ENCODE measurements around the gene DPP10.
"Not testable (repeated sequence)": the region's sequence is repeated elsewhere in the genome, so short reads cannot be mapped to it uniquely, and the experiment has no call there.

Gene DPP10

DNA sequence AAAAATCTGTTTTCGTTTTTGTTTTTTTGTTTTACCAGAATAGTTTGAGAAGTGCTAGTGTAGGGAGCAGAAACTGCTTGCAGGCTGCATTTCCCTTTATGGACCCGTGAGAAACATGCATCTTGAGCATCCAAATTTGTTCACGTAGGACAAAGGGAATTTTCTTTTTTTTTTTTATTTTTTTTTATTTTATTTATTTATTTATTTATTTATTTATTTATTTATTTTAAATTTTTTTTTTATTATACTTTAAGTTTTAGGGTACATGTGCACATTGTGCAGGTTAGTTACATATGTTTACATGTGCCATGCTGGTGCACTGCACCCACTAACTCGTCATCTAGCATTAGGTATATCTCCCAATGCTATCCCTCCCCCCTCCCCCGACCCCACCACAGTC, 305.7 kb downstream of the DPP10 start:
- H3K9me3 Mint-ChIP-seq, H3K4me1 Mint-ChIP-seq, CTCF ChIA-PET, DNase-seq, H3K36me3 Mint-ChIP-seq, H3K4me3 Mint-ChIP-seq, H3K27me3 Mint-ChIP-seq, H3K27ac Mint-ChIP-seq: not testable (repeated sequence)

DNA sequence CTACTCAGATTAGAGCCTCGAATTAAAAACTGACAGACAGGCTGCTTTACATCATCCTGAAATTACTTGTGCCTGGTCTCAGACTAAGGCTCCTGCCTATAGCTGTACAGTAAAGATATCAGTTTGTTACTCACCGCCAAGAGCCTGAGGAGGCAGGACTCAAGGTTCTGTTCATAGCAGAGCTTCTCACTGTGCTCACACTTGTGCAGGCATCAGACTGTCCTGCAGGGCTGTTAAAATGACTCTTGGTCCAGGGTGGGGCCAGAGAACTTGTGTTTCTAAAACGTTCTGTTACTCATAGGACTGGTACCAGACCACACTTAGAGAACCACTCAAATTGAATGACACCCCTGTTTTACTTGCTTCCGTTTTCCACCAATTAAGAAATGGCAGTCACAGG, 310.0 kb downstream of the DPP10 start:
- no peaks in the 10 kb centered on the region for H3K9me3 Mint-ChIP-seq
- DNase-seq, result no peak
- H3K27ac Mint-ChIP-seq, result no peak overlapping the region
- H3K4me1 Mint-ChIP-seq, result no peaks in the 10 kb centered on the region
- no peaks in the 10 kb centered on the region for H3K36me3 Mint-ChIP-seq
- CTCF ChIA-PET, result no interaction called here
- no peaks in the 10 kb centered on the region for H3K27me3 Mint-ChIP-seq
- no peak overlapping the region for H3K4me3 Mint-ChIP-seq

DNA sequence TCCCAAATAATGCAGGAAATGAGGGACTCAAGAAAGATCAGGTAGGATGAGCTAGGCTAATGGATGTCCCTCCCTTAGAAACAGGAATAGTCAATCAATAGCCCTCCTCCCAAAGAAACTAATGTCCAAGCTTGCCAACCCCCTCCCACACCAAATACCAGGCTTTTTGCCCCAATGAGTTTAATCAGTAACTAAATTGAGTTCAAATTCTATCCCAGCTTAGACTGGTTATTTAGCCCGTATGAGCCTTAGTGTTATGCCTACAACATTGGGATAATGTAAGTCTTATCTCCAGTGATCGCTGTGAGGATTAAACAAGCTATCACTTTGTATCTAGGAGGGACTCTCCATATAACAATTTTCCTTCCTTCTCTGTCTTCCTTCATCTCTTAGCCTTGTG, 310.7 kb downstream of the DPP10 start:
- Mint-ChIP-seq H3K27ac (no peak overlapping the region), H3K4me1 (no peaks in the 10 kb centered on the region), H3K27me3 (no peaks in the 10 kb centered on the region), H3K9me3 (no peaks in the 10 kb centered on the region), H3K36me3 (no peaks in the 10 kb centered on the region), H3K4me3 (no peak overlapping the region)
- no peak for DNase-seq
- CTCF ChIA-PET, result no interaction called here

DNA sequence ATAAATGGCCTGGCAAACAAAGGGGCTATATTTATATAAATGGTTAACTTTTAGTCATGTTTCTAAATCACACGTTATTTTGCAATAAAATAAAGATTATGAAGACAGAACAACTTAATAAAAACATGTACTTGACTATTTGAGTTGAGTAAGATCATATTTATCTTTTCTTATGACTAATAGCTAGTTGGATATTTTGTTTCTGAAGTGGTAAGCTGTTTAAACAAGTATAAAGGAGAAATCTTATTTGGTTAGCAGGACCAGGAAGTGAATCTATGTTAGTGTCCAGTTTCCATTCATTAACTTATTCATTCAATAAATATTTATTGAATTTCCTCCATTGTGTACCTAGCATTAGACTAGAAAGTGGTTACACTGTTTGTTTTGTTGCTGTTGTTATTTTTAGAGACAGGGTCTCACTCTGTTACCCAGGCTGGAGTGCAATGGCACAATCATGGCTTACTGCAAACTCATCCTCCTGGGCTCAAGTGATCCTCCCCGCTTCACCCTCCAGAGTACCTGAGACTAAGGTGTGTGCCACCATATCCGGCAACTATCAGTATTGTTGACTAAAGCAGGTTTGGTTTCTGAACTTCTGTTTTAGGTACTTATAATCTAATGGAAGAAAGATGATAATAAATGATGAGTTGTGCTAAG, 312.6 kb downstream of the DPP10 start:
- Mint-ChIP-seq H3K9me3 (no peaks in the 10 kb centered on the region), H3K4me3 (no peak overlapping the region), H3K36me3 (no peaks in the 10 kb centered on the region), H3K4me1 (no peaks in the 10 kb centered on the region), H3K27me3 (no peaks in the 10 kb centered on the region), H3K27ac (no peak overlapping the region)
- no peak for DNase-seq
- CTCF ChIA-PET, result no interaction called here

DNA sequence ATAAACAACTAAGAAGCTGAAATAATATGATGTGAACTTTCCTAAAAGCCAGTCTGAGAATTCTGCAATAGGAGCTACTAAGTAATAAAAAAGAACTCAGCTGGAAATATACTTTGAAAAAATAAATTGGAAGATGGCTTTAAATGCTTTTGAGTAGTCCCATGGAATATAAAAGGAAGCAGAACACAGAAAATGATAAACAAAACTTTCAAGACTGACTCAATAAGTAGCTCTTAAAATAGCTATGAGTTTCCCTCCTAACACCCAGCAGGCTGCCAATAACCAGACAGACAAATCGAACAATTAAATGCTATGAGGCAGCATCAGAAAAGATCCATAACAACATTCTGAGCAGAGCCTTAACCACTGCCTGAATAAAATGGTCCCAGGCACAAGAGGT, 319.9 kb downstream of the DPP10 start:
- Mint-ChIP-seq H3K4me1 (no peaks in the 10 kb centered on the region), H3K9me3 (no peaks in the 10 kb centered on the region), H3K4me3 (no peak overlapping the region), H3K27me3 (no peaks in the 10 kb centered on the region), H3K36me3 (no peaks in the 10 kb centered on the region), H3K27ac (no peak overlapping the region)
- CTCF ChIA-PET, result no interaction called here
- no peak for DNase-seq

DNA sequence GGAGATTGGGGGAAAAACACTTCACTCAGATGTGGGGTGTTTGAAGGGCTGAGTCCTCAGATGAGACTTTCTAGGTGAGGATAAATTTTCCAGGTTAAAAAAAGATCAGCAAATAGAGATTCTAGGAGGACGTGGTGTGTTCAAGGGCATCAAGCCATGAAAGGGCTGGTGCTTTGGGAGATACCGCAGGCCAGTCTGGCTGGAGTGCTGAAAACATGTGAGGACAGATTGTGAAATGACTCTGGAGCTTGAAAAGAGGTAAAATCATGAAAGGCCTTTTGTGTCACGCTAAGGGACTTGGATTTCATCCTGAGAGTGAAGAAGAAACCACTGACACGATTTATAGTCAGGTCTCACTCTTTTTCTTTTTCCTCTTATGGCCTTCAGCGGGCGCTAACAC, 320.5 kb downstream of the DPP10 start:
- Mint-ChIP-seq H3K36me3 (no peaks in the 10 kb centered on the region), H3K27ac (no peak overlapping the region), H3K9me3 (no peaks in the 10 kb centered on the region), H3K27me3 (no peaks in the 10 kb centered on the region), H3K4me3 (no peak overlapping the region), H3K4me1 (no peaks in the 10 kb centered on the region)
- CTCF ChIA-PET, result no interaction called here
- no peak for DNase-seq

DNA sequence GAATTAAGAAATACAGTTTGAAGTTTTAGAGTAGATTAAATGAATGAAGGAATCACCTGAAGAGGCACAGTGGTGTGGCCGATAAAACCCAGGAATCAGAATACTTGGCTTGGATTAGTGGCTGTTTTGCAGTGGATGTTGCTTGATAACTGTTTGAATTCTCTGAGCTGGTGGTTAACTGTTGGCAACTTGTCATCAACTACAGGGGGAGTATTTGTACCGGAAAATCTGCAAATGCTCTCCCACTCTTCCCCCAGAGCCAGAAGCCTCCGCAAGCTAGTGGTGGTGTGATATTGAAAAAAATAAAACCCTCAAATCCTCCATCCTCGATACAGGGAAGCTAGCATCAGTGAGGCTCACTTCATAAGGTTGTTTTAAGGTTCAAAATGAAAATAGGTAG, 326.7 kb downstream of the DPP10 start:
- H3K9me3 Mint-ChIP-seq, result no peaks in the 10 kb centered on the region
- no peak for DNase-seq
- no peaks in the 10 kb centered on the region for H3K27me3 Mint-ChIP-seq
- H3K27ac Mint-ChIP-seq, result no peak overlapping the region
- H3K4me3 Mint-ChIP-seq, result no peak overlapping the region
- H3K36me3 Mint-ChIP-seq, result no peaks in the 10 kb centered on the region
- CTCF ChIA-PET, result no interaction called here
- H3K4me1 Mint-ChIP-seq, result no peaks in the 10 kb centered on the region

DNA sequence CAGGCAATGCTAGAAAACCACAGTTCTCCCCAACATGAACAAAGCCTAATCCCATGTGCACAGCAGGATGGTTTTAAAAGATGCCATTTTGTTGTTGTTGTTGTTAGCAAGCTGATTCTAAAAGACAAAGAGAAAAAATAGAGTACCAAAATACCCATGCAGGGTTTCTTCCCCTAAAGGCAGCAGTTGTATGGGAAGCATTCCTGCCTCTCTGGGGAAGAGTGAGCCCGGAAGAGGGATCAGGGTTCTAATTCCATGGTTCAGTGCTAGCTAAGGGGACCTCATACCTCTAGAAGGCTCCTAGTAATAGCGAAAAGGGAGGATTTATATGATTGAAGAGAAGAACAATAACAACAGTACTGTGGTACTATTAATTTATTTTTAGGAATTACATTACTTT, 327.6 kb downstream of the DPP10 start:
- Mint-ChIP-seq H3K27ac (no peak overlapping the region), H3K36me3 (no peaks in the 10 kb centered on the region), H3K4me3 (no peak overlapping the region), H3K9me3 (no peaks in the 10 kb centered on the region), H3K4me1 (no peaks in the 10 kb centered on the region), H3K27me3 (no peaks in the 10 kb centered on the region)
- no peak for DNase-seq
- CTCF ChIA-PET, result no interaction called here

DNA sequence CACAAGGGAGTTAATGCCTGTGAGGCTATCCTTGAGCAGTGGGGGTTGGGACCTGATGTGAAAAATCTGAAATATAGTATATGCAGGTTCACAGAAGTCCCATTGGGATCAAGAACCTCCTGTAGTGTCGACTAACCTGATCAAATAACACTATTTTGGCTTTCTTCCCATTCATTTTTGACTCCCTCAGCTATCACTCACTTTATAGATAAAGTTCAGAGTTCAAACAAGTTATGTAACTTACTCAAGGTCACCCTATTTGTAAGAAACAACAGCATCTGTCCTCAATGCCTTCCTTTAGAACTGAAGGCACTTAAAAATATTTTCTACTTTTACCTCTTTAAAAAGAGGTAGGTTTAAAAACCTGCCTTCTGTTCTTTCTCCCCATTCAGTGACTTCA, 341.6 kb downstream of the DPP10 start:
- H3K36me3 Mint-ChIP-seq, result no peaks in the 10 kb centered on the region
- H3K9me3 Mint-ChIP-seq, result no peaks in the 10 kb centered on the region
- no peak overlapping the region for H3K4me3 Mint-ChIP-seq
- no peak overlapping the region for H3K27ac Mint-ChIP-seq
- CTCF ChIA-PET, result no interaction called here
- no peaks in the 10 kb centered on the region for H3K4me1 Mint-ChIP-seq
- no peaks in the 10 kb centered on the region for H3K27me3 Mint-ChIP-seq
- no peak for DNase-seq

DNA sequence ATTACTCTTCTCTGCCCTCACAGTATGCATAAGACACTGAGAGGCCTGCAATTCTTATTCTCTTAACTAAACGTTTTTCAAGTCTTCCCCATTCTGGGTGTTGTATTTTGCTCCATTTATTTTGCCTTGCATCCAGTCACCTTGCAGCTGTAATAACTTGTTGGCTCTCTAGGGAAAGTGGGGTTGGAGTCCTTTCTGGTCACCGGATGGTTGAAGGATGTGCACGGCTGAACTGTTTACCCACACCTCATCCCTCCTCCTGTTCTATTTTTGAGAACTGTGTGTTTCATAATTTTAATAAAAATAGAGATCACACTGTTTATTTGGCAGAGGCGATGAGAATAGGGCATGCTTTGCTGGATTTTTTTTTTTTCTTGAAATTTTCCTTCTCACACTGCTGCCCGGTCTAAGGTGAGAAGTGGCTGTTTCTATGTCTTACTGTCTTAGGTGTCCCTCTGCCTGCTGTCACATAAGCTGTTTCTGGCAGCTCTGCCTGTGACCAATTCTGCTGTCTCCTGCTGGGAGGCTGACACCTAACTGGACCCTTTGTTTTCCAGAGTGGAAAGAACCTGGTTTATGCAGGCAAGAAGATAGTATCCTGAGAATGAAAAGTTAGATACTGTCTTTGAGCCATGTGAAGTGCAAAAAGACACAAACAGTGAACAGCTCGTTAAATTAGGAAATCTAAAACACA, 342.6 kb downstream of the DPP10 start:
- Mint-ChIP-seq H3K36me3 (no peaks in the 10 kb centered on the region), H3K4me3 (no peak overlapping the region), H3K4me1 (no peaks in the 10 kb centered on the region), H3K9me3 (no peaks in the 10 kb centered on the region), H3K27ac (no peak overlapping the region), H3K27me3 (no peaks in the 10 kb centered on the region)
- CTCF ChIA-PET, result no interaction called here
- no peak for DNase-seq

DNA sequence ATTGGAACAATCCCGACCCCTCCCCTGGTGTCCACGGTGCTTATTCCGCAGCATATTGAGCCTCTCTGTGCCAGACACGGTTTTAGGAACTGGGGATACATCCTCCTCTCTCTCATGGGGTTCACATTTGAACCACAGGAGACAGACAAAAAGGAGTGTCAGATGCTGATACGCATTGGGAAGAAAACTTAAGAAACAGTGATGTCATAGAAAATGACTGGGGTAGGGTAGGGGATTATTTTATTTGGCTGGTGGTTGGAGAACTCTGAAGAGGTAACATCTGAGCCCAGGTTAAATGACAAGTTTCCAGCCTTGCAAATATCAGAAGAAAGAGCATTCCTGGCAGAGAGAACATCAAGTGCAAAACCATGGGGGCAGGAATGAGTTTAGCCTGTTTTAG, 344.5 kb downstream of the DPP10 start:
- CTCF ChIA-PET, result no interaction called here
- no peaks in the 10 kb centered on the region for H3K27me3 Mint-ChIP-seq
- H3K4me3 Mint-ChIP-seq, result no peak overlapping the region
- no peaks in the 10 kb centered on the region for H3K9me3 Mint-ChIP-seq
- H3K4me1 Mint-ChIP-seq, result no peaks in the 10 kb centered on the region
- no peak for DNase-seq
- no peaks in the 10 kb centered on the region for H3K36me3 Mint-ChIP-seq
- H3K27ac Mint-ChIP-seq, result no peak overlapping the region

DNA sequence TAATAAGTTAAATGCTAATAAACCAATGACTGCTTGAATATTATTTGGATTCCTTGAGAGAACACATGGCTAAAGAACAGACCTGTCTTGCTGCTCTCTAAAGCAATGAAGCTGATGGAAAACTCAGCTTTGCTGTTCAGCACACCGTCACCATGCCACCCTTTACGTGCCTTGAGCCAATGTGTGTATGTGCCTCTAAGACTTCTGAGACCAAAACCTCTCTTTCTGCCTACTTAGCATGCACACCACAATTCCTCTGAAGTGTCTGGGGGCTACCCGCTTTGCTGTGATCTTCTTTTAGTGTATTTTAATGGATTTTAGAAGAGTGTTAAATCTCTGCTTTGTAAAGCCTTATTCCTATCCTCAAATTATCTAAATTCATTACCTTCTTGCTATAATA, 345.0 kb downstream of the DPP10 start:
- CTCF ChIA-PET, result no interaction called here
- H3K9me3 Mint-ChIP-seq, result no peaks in the 10 kb centered on the region
- no peaks in the 10 kb centered on the region for H3K27me3 Mint-ChIP-seq
- H3K4me3 Mint-ChIP-seq, result no peak overlapping the region
- H3K36me3 Mint-ChIP-seq, result no peaks in the 10 kb centered on the region
- no peak overlapping the region for H3K27ac Mint-ChIP-seq
- DNase-seq, result no peak
- H3K4me1 Mint-ChIP-seq, result no peaks in the 10 kb centered on the region

DNA sequence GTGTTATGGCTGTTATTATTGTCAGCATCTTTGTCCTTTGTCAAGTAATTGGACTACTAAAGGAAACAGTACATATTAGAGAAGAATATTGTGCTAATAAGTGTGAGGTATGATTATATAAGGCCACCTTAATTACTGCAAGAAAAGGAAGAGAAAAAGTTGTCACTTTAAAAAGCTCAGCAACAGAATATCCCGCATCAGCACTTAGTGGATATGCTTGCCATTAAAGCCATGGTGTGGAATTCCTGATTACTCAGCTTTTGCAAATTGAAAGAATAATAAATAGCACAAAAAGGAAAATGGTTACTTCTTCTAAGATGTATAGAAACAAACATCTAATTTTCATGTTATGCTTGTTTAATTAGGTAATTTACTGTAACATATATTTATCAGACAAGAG, 347.5 kb downstream of the DPP10 start:
- H3K4me3 Mint-ChIP-seq, result no peak overlapping the region
- H3K27me3 Mint-ChIP-seq, result no peaks in the 10 kb centered on the region
- no peak overlapping the region for H3K27ac Mint-ChIP-seq
- H3K4me1 Mint-ChIP-seq, result no peaks in the 10 kb centered on the region
- H3K9me3 Mint-ChIP-seq, result no peaks in the 10 kb centered on the region
- DNase-seq, result no peak
- H3K36me3 Mint-ChIP-seq, result no peaks in the 10 kb centered on the region
- CTCF ChIA-PET, result no interaction called here

DNA sequence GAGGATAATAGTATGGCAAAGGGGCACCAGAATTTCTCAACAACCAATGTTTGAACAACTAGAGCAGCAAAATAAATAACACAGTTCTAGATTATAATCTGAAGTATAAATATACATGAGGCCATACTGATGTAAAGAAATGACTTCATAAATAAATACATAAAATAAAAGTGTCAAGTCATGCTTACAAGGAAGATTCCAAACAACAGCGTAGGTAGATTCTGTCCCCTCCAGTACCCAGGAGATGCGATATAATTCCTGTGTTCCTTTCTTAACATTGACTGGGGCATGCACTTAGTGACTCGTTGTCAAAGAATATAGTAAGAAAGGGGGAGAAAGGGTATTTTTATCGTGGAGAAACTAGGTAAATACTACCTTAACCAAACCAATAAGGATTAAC, 355.1 kb downstream of the DPP10 start:
- H3K27ac Mint-ChIP-seq, result no peak overlapping the region
- CTCF ChIA-PET, result no interaction called here
- no peak overlapping the region for H3K4me3 Mint-ChIP-seq
- DNase-seq, result no peak
- no peaks in the 10 kb centered on the region for H3K27me3 Mint-ChIP-seq
- H3K4me1 Mint-ChIP-seq, result no peaks in the 10 kb centered on the region
- H3K9me3 Mint-ChIP-seq, result peaks cover 4% of the 10 kb centered on the region
- H3K36me3 Mint-ChIP-seq, result no peaks in the 10 kb centered on the region

DNA sequence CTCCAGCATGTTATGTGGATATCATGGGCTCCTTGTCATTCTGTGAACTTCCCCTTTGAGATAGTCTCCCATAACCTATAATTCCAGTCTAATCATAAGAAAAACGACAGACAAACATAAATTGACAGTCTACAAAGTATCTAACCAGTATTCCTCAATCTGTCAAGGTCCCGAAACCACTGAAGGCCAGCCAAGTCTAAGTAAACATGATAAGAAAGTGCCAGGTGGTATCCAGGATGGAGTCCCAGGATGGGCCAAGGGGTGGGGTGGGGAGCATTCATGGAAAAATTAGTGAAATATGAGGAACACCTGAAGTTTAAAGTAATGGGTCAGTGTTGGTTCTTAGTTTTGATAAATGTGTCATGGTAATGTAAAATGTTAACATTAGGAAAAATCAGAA, 355.5 kb downstream of the DPP10 start:
- no peaks in the 10 kb centered on the region for H3K4me1 Mint-ChIP-seq
- H3K27ac Mint-ChIP-seq, result no peak overlapping the region
- H3K36me3 Mint-ChIP-seq, result no peaks in the 10 kb centered on the region
- no peaks in the 10 kb centered on the region for H3K27me3 Mint-ChIP-seq
- H3K9me3 Mint-ChIP-seq, result peaks cover 4% of the 10 kb centered on the region
- CTCF ChIA-PET, result no interaction called here
- H3K4me3 Mint-ChIP-seq, result no peak overlapping the region
- no peak for DNase-seq

DNA sequence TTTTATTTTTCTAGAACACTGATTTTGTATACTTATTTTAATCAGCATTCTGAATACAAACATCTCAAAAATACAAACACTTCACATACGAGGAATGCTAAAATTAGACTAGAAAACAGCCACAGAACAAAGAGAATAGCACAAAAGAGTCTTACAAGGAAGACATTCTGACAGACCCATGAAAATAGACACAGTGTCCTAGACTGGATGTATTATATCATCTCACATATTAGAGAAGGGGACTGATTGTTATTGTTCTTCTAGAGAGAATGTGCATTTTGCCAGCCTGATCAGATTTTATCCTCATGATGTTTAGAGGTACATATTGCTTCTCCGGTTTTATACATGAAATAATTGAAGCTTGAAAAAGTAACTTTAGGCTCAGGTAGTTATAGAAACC, 357.9 kb downstream of the DPP10 start:
- Mint-ChIP-seq H3K9me3 (peaks cover 4% of the 10 kb centered on the region), H3K4me1 (no peaks in the 10 kb centered on the region), H3K4me3 (no peak overlapping the region), H3K36me3 (no peaks in the 10 kb centered on the region), H3K27ac (no peak overlapping the region), H3K27me3 (no peaks in the 10 kb centered on the region)
- CTCF ChIA-PET, result no interaction called here
- no peak for DNase-seq

All from activated naive CD4-positive, alpha-beta T cell treated with anti-CD3 and anti-CD28 coated beads, Interleukin-2, amount 10 ng/mL, durations not matched to agents 7 days and 5 days (primary cell).